GM23338 (cell line): ENCODE results near the gene CISH. TPM values are rescaled to one million over a fixed set of nuclear protein-coding genes. Genes with fewer than 3 reads are reported as not detected.
A peak's percentile ranks its signal among the peaks of the same experiment; 100 is the strongest.

ENCODE experiments used
- ATAC-seq: fragments of 200-7000 bp; cut with Tn5 transposase; 3 replicates; pipeline ENCODE4 v1.9.1; 2020
- DNase-seq: peaks from one replicate; pipeline ENCODE4 v3.0.0-alpha.2; 2015; ENCODE audit warnings: low spot score
- H2AFZ ChIP-seq: fragments of 200-600 bp; sonication (generic); 2 replicates; pipeline ENCODE4 v1.8.0; 2016; ENCODE audit warnings: antibody characterized with exemption, mild to moderate bottlenecking, moderate library complexity
- H3F3A ChIP-seq: fragments of 200-600 bp; sonication (generic); replicated peaks from 2 replicates; pipeline ENCODE4 v1.8.0; 2017; ENCODE audit warnings: antibody characterized with exemption, mixed run types, low read depth
- H3K27ac ChIP-seq: fragments of 200-600 bp; sonication (generic); 2 replicates; pipeline ENCODE4 v1.6.1; 2016; ENCODE audit warnings: low read depth
- H3K27me3 ChIP-seq: fragments of 200-600 bp; sonication (generic); 2 replicates; pipeline ENCODE4 v1.8.0; 2016; ENCODE audit warnings: mild to moderate bottlenecking, mixed run types, moderate library complexity; ENCODE audit not compliant: insufficient read depth
- H3K36me3 ChIP-seq: fragments of 200-600 bp; sonication (generic); 2 replicates; pipeline ENCODE4 v1.8.0; 2016; ENCODE audit warnings: mild to moderate bottlenecking; ENCODE audit not compliant: insufficient read depth
- H3K4me1 ChIP-seq: fragments of 200-600 bp; sonication (generic); 2 replicates; pipeline ENCODE4 v1.8.0; 2016; ENCODE audit warnings: mild to moderate bottlenecking, moderate library complexity; ENCODE audit not compliant: insufficient read depth
- H3K4me2 ChIP-seq: fragments of 200-600 bp; sonication (generic); 2 replicates; pipeline ENCODE4 v1.7.1; 2017; ENCODE audit warnings: mixed run types
- H3K4me3 ChIP-seq: fragments of 200-600 bp; sonication (generic); 2 replicates; pipeline ENCODE4 v1.6.1; 2016; ENCODE audit warnings: mixed run types
- H3K79me2 ChIP-seq: fragments of 200-600 bp; sonication (generic); replicated peaks from 2 replicates; pipeline ENCODE4 v1.8.0; 2017; ENCODE audit warnings: mild to moderate bottlenecking; ENCODE audit not compliant: insufficient read depth
- H3K9me2 ChIP-seq: fragments of 200-600 bp; sonication (generic); 2 replicates; pipeline ENCODE4 v1.8.0; 2017; ENCODE audit not compliant: insufficient read depth
- H4K20me1 ChIP-seq: fragments of 200-600 bp; sonication (generic); replicated peaks from 2 replicates; pipeline ENCODE4 v1.8.0; 2017; ENCODE audit warnings: mild to moderate bottlenecking; ENCODE audit not compliant: insufficient read depth
- H3K27ac Mint-ChIP-seq: 2 replicates; pipeline ENCODE4 v1.8.0; 2020; ENCODE audit warnings: inconsistent platforms, mild to moderate bottlenecking, moderate library complexity, mixed read lengths
- H3K27me3 Mint-ChIP-seq: 3 replicates; pipeline ENCODE4 v1.8.0; 2022; ENCODE audit warnings: low read depth, mild to moderate bottlenecking, moderate library complexity, mixed read lengths, inconsistent platforms; ENCODE audit not compliant: insufficient read depth, poor library complexity
- H3K36me3 Mint-ChIP-seq: 3 replicates; pipeline ENCODE4 v1.8.0; 2021; ENCODE audit warnings: low read depth, mild to moderate bottlenecking, inconsistent platforms, moderate library complexity, mixed read lengths
- H3K4me1 Mint-ChIP-seq: 3 replicates; pipeline ENCODE4 v1.8.0; 2020; ENCODE audit warnings: mild to moderate bottlenecking, inconsistent platforms, mixed read lengths
- H3K4me3 Mint-ChIP-seq: 3 replicates; pipeline ENCODE4 v1.8.0; 2021; ENCODE audit warnings: moderate library complexity, mild to moderate bottlenecking, inconsistent platforms, mixed read lengths
- H3K9me3 Mint-ChIP-seq: 3 replicates; pipeline ENCODE4 v1.8.0; 2020; ENCODE audit warnings: moderate library complexity, mild to moderate bottlenecking, inconsistent platforms, mixed read lengths
- CREB1 ChIP-seq: fragments of 250-450 bp; sonication (Bioruptor Pico); IDR thresholded peaks from 2 replicates; pipeline ENCODE4 v1.5.0; 2020; ENCODE audit warnings: low read depth, mild to moderate bottlenecking, moderate library complexity
- CTCF ChIP-seq, 2 experiments: fragments of 200-600 bp in 1 of 2; sonication (generic) in 1 of 2; conservative IDR thresholded peaks; 2 replicates each; pipeline versions ENCODE4 v1.5.1 to v1.6.1; 2016 to 2017; ENCODE audit warnings: antibody characterized with exemption in 2 of 2, low read depth in 2 of 2, mild to moderate bottlenecking in 2 of 2, moderate library complexity in 1 of 2
- ETS1 ChIP-seq: IDR thresholded peaks from 2 replicates; pipeline ENCODE4 v1.6.1; 2016; ENCODE audit warnings: antibody characterized with exemption
- EZH2phosphoT487 ChIP-seq: fragments of 200-600 bp; sonication (generic); IDR thresholded peaks from one replicate; pipeline ENCODE4 v1.8.1; 2018; ENCODE audit warnings: antibody characterized with exemption; ENCODE audit not compliant: unreplicated experiment
- NANOG ChIP-seq: IDR thresholded peaks from 2 replicates; pipeline ENCODE4 v1.6.1; 2016; ENCODE audit warnings: antibody characterized with exemption, borderline replicate concordance
- STAT1 ChIP-seq: IDR thresholded peaks from one replicate; pipeline ENCODE4 v1.6.1; 2016; ENCODE audit warnings: antibody characterized with exemption; ENCODE audit not compliant: unreplicated experiment
- ZNF114 ChIP-seq: fragments of 250-450 bp; sonication (Bioruptor Pico); IDR thresholded peaks from 2 replicates; pipeline ENCODE4 v1.5.0; 2020; ENCODE audit warnings: mild to moderate bottlenecking, moderate library complexity
- ZNF331 ChIP-seq: fragments of 250-450 bp; sonication (Bioruptor Pico); IDR thresholded peaks from 2 replicates; pipeline ENCODE4 v1.5.0; 2020; ENCODE audit warnings: low read depth, mild to moderate bottlenecking, moderate library complexity
- polyA plus RNA-seq: library from polyadenylated mRNA; unstranded; fragments of >200 nt; fragmentation: Nextera tagmentation; extraction: Ambion mirVana; gene quantifications from 2 replicates; pipeline ENCODE4 v1.2.1, GENCODE V29; 2016
- total RNA-seq: library from RNA; depleted of rRNA; stranded (reverse); fragments of >200 nt; shearing (Covaris generic); gene quantifications from 2 replicates; pipeline ENCODE4 v1.2.3, GENCODE V29; 2014

CISH gene
- total and polyA plus RNA-seq, 2 experiments from 2014 or later: 2.1 to 3.6 TPM

- no peak for TF ChIP-seq ZNF331 (CRISPR knock-in tag)
- no peak for TF ChIP-seq ZNF114 (CRISPR knock-in tag)
- no peak for TF ChIP-seq CTCF (conservative IDR thresholded peaks at IDR 0.05; ENCODE audit: low read depth in 2 of 2)
- no peak for TF ChIP-seq EZH2phosphoT487
- no peak overlapping the region for H3K4me3 Mint-ChIP-seq
- H4K20me1 ChIP-seq: no peaks in the 10 kb centered on the region; the same call in 1 of the 2 replicates
- no peak overlapping the region for H3K4me2 ChIP-seq
- peaks cover 11% of the 10 kb centered on the region for H3K27me3 Mint-ChIP-seq
- no peak for ATAC-seq
- H3K79me2 ChIP-seq: no peaks in the 10 kb centered on the region; the same call in none of the 2 replicates
- no peaks in the 10 kb centered on the region for H3K9me3 Mint-ChIP-seq
- H3K27ac Mint-ChIP-seq: no peak overlapping the region
- H3K4me1 Mint-ChIP-seq: peaks cover 43% of the 10 kb centered on the region
- no peaks in the 10 kb centered on the region for H3K9me2 ChIP-seq
- no peaks in the 10 kb centered on the region for H3K36me3 ChIP-seq
- no peaks in the 10 kb centered on the region for H3F3A ChIP-seq
- H3K4me3 ChIP-seq: no peak overlapping the region
- H3K27me3 ChIP-seq: no peaks in the 10 kb centered on the region
- DNase-seq: no peak
- H3K27ac ChIP-seq: no peak overlapping the region
- no peak overlapping the region for H2AFZ ChIP-seq
- peaks cover 18% of the 10 kb centered on the region for H3K4me1 ChIP-seq
- H3K36me3 Mint-ChIP-seq: peaks cover 8% of the 10 kb centered on the region; the same call in 1 of the 3 replicates
Observed at GRCh38 chr3:50639055-50639494, 27.5 kb upstream of the CISH start.

GRCh38 chr3:50637945-50638344 is 26.4 kb upstream of the CISH start:
- DNase-seq (no peak), ATAC-seq (no peak; the same call in 2 of the 3 replicates)
- Mint-ChIP-seq H3K27me3 (peaks cover 11% of the 10 kb centered on the region), H3K36me3 (peaks cover 4% of the 10 kb centered on the region; the same call in 1 of the 3 replicates), H3K4me3 (no peak overlapping the region), H3K9me3 (no peaks in the 10 kb centered on the region), H3K4me1 (peaks cover 43% of the 10 kb centered on the region), H3K27ac (no peak overlapping the region)
- no peak overlapping the region for H3K4me2 ChIP-seq
- TF ChIP-seq NANOG: no peak
- H2AFZ ChIP-seq: no peak overlapping the region
- H3K36me3 ChIP-seq: no peaks in the 10 kb centered on the region
- H3K27me3 ChIP-seq: no peaks in the 10 kb centered on the region
- no peak overlapping the region for H3K27ac ChIP-seq
- H3K9me2 ChIP-seq: no peaks in the 10 kb centered on the region
- H4K20me1 ChIP-seq: peaks cover 5% of the 10 kb centered on the region; the same call in 1 of the 2 replicates
- H3K79me2 ChIP-seq: no peaks in the 10 kb centered on the region; the same call in none of the 2 replicates
- no peak overlapping the region for H3K4me3 ChIP-seq
- peaks cover 18% of the 10 kb centered on the region for H3K4me1 ChIP-seq
- no peaks in the 10 kb centered on the region for H3F3A ChIP-seq

GRCh38 chr3:50637011-50637410 is 25.4 kb upstream of the CISH start:
- peak; percentile 84 for DNase-seq
- H3K4me3 Mint-ChIP-seq: no peak overlapping the region
- no peak for TF ChIP-seq STAT1
- no peak for TF ChIP-seq EZH2phosphoT487
- TF ChIP-seq ETS1: no peak
- TF ChIP-seq ZNF114 (CRISPR knock-in tag): no peak
- TF ChIP-seq NANOG: no peak
- no peak for TF ChIP-seq CREB1 (CRISPR knock-in tag)

More at GRCh38 chr3:50637011-50637410, 25.4 kb upstream of the CISH start:
- Mint-ChIP-seq H3K9me3 (no peaks in the 10 kb centered on the region), H3K36me3 (peaks cover 4% of the 10 kb centered on the region; the same call in 1 of the 3 replicates), H3K27me3 (peaks cover 17% of the 10 kb centered on the region), H3K27ac (no peak overlapping the region), H3K4me1 (peaks cover 39% of the 10 kb centered on the region)
- Histone ChIP-seq H3K9me2 (no peaks in the 10 kb centered on the region), H3F3A (no peaks in the 10 kb centered on the region), H3K4me1 (peaks cover 18% of the 10 kb centered on the region), H3K79me2 (no peaks in the 10 kb centered on the region; the same call in none of the 2 replicates), H2AFZ (no peak overlapping the region), H3K4me2 (0 out of 2 replicates have a peak overlapping the region, but pooled peaks have one; percentile 20), H3K36me3 (no peaks in the 10 kb centered on the region), H3K27ac (no peak overlapping the region), H4K20me1 (peaks cover 5% of the 10 kb centered on the region; the same call in 1 of the 2 replicates), H3K27me3 (no peaks in the 10 kb centered on the region), H3K4me3 (no peak overlapping the region)
- ATAC-seq: peak; percentile 95
